Activated CD4-positive, alpha-beta T cell treated with anti-CD3 and anti-CD28 coated beads for 36 hours (primary cell): Measurements from ENCODE around the gene ENPP1. TPM values are rescaled to one million over a fixed set of nuclear protein-coding genes. Genes with fewer than 3 reads are reported as not detected.

Experiments used
- ATAC-seq: fragments of 200-7000 bp; cut with Tn5 transposase; one replicate; pipeline ENCODE4 v1.10.0; 2021; ENCODE audit warnings: mild to moderate bottlenecking, moderate library complexity
- CTCF ChIA-PET: fragments of 350-600 bp; sonication (Branson Sonifier 250); formaldehyde crosslinking; loops from one replicate; lab custom pipeline; 2021; ENCODE audit warnings: antibody characterized with exemption; lab: Charles Lee
- POLR2A ChIA-PET: fragments of 350-600 bp; sonication (Branson Sonifier 250); formaldehyde crosslinking; loops from one replicate; lab custom pipeline; 2021; ENCODE audit warnings: antibody characterized with exemption, inconsistent platforms; lab: Charles Lee
- DNase-seq: peaks from one replicate; pipeline ENCODE4 v3.0.0-alpha.2; 2020
- H3K27ac Mint-ChIP-seq: one replicate; pipeline ENCODE4 v1.8.0; 2021; ENCODE audit warnings: mixed read lengths
- H3K27me3 Mint-ChIP-seq: one replicate; pipeline ENCODE4 v1.8.0; 2021; ENCODE audit warnings: mixed read lengths
- H3K36me3 Mint-ChIP-seq: one replicate; pipeline ENCODE4 v1.8.0; 2021; ENCODE audit warnings: low read depth, mixed read lengths
- H3K4me1 Mint-ChIP-seq: one replicate; pipeline ENCODE4 v1.8.0; 2021; ENCODE audit warnings: mixed read lengths
- H3K4me3 Mint-ChIP-seq: one replicate; pipeline ENCODE4 v1.8.0; 2021; ENCODE audit warnings: mild to moderate bottlenecking, moderate library complexity, mixed read lengths
- H3K9me3 Mint-ChIP-seq: one replicate; pipeline ENCODE4 v1.8.0; 2021; ENCODE audit warnings: low read depth, mixed read lengths
- intact Hi-C, 2 experiments: fragments of 100-400 bp; cut with DNase I in 1 of 2; cut with micrococcal nuclease in 1 of 2; formaldehyde crosslinking; loops; one replicate each; pipeline versions ENCODE4 v1.14.2 to v1.15.1; 2022 to 2024; cut with DNase I, micrococcal nuclease
- total RNA-seq, 2 experiments: library from RNA; stranded (reverse); gene quantifications; one replicate each; pipeline ENCODE4 v1.2.3, GENCODE V29; 2021

The ENPP1 gene
- total RNA-seq, 2 experiments from 2014 or later = 0.23 to 0.42 TPM

GRCh38 chr6:131769385-131770141 is 38.3 kb upstream of the ENPP1 start:
- Mint-ChIP-seq H3K27ac (no peak overlapping the region), H3K4me1 (no peaks in the 10 kb centered on the region), H3K9me3 (no peaks in the 10 kb centered on the region), H3K4me3 (no peak overlapping the region), H3K36me3 (no peaks in the 10 kb centered on the region), H3K27me3 (peaks cover 20% of the 10 kb centered on the region)
- DNase-seq (no peak), ATAC-seq (no peak)
- CTCF ChIA-PET = no interaction called here
- intact Hi-C loops = no loop called here
- POLR2A ChIA-PET = no interaction called here

GRCh38 chr6:131770776-131771175 is 37.0 kb upstream of the ENPP1 start:
- intact Hi-C loops = no loop called here
- Mint-ChIP-seq H3K36me3 (no peaks in the 10 kb centered on the region), H3K27me3 (peaks cover 19% of the 10 kb centered on the region), H3K27ac (no peak overlapping the region), H3K4me1 (no peaks in the 10 kb centered on the region), H3K9me3 (no peaks in the 10 kb centered on the region), H3K4me3 (no peak overlapping the region)
- CTCF ChIA-PET = no interaction called here
- no peak for DNase-seq
- no peak for ATAC-seq
- POLR2A ChIA-PET = no interaction called here

- ChIA-PET CTCF (no interaction called here), POLR2A (no interaction called here)
- intact Hi-C loops = no loop called here
- ATAC-seq = no peak
- no peak for DNase-seq
- Mint-ChIP-seq H3K36me3 (no peaks in the 10 kb centered on the region), H3K4me1 (no peaks in the 10 kb centered on the region), H3K9me3 (no peaks in the 10 kb centered on the region), H3K4me3 (no peak overlapping the region), H3K27me3 (peaks cover 19% of the 10 kb centered on the region), H3K27ac (no peak overlapping the region)
Measured at GRCh38 chr6:131773284-131773950, 34.4 kb upstream of the ENPP1 start.

GRCh38 chr6:131775886-131776285 is 31.9 kb upstream of the ENPP1 start:
- Mint-ChIP-seq H3K4me3 (no peak overlapping the region), H3K9me3 (no peaks in the 10 kb centered on the region), H3K27me3 (peaks cover 13% of the 10 kb centered on the region), H3K36me3 (no peaks in the 10 kb centered on the region), H3K4me1 (no peaks in the 10 kb centered on the region), H3K27ac (no peak overlapping the region)
- DNase-seq (no peak), ATAC-seq (no peak)
- CTCF ChIA-PET = no interaction called here
- POLR2A ChIA-PET = no interaction called here
- intact Hi-C loops = no loop called here

- Mint-ChIP-seq H3K36me3 (no peaks in the 10 kb centered on the region), H3K27me3 (peaks cover 11% of the 10 kb centered on the region), H3K4me1 (no peaks in the 10 kb centered on the region), H3K9me3 (no peaks in the 10 kb centered on the region), H3K4me3 (no peak overlapping the region), H3K27ac (no peak overlapping the region)
- no peak for ATAC-seq
- DNase-seq = no peak
- intact Hi-C loops = no loop called here
- POLR2A ChIA-PET = no interaction called here
- CTCF ChIA-PET = no interaction called here
Measured at GRCh38 chr6:131776985-131777384, 30.8 kb upstream of the ENPP1 start.

GRCh38 chr6:131778169-131778568 is 29.7 kb upstream of the ENPP1 start:
- no peak for DNase-seq
- Mint-ChIP-seq H3K36me3 (no peaks in the 10 kb centered on the region), H3K27ac (no peak overlapping the region), H3K4me1 (no peaks in the 10 kb centered on the region), H3K27me3 (peaks cover 7% of the 10 kb centered on the region), H3K9me3 (no peaks in the 10 kb centered on the region), H3K4me3 (no peak overlapping the region)
- intact Hi-C loops = no loop called here
- CTCF ChIA-PET = no interaction called here
- no peak for ATAC-seq
- POLR2A ChIA-PET = no interaction called here

- POLR2A ChIA-PET = no interaction called here
- intact Hi-C loops = no loop called here
- Mint-ChIP-seq H3K36me3 (no peaks in the 10 kb centered on the region), H3K27me3 (peaks cover 7% of the 10 kb centered on the region), H3K4me3 (no peak overlapping the region), H3K4me1 (no peaks in the 10 kb centered on the region), H3K9me3 (no peaks in the 10 kb centered on the region), H3K27ac (no peak overlapping the region)
- DNase-seq (no peak), ATAC-seq (no peak)
- CTCF ChIA-PET = interaction anchor here (0.8 kb wide), 1 partner anchor 369 kb away, joined by 3 read pairs; no protein-coding TSS in a partner anchor
Measured at GRCh38 chr6:131779304-131779703, 28.5 kb upstream of the ENPP1 start.

- intact Hi-C loops = no loop called here
- ATAC-seq = no peak
- Mint-ChIP-seq H3K36me3 (no peaks in the 10 kb centered on the region), H3K27me3 (peaks cover 11% of the 10 kb centered on the region), H3K4me3 (no peak overlapping the region), H3K9me3 (no peaks in the 10 kb centered on the region), H3K27ac (no peak overlapping the region), H3K4me1 (no peaks in the 10 kb centered on the region)
- no peak for DNase-seq
- ChIA-PET POLR2A (no interaction called here), CTCF (no interaction called here)
Measured at GRCh38 chr6:131780600-131780999, 27.2 kb upstream of the ENPP1 start.

- H3K4me3 Mint-ChIP-seq = no peak overlapping the region
- H3K27ac Mint-ChIP-seq = no peak overlapping the region
- H3K36me3 Mint-ChIP-seq = no peaks in the 10 kb centered on the region
- ChIA-PET POLR2A (no interaction called here), CTCF (interaction anchor here (0.6 to 0.7 kb wide), 2 partner anchors 43 to 436 kb away, joined by 3 read pairs; no protein-coding TSS in a partner anchor)
- H3K4me1 Mint-ChIP-seq = no peaks in the 10 kb centered on the region
- ATAC-seq (no peak), DNase-seq (no peak)
- intact Hi-C loops = loop anchor here in 1 of 2 experiments (2.0 kb wide), 1 partner anchor 129 kb away; no protein-coding TSS in a partner anchor
- H3K9me3 Mint-ChIP-seq = no peaks in the 10 kb centered on the region
- peaks cover 13% of the 10 kb centered on the region for H3K27me3 Mint-ChIP-seq
Measured at GRCh38 chr6:131781687-131782086, 26.1 kb upstream of the ENPP1 start.

- Mint-ChIP-seq H3K4me1 (no peaks in the 10 kb centered on the region), H3K36me3 (no peaks in the 10 kb centered on the region), H3K9me3 (no peaks in the 10 kb centered on the region), H3K27me3 (peaks cover 13% of the 10 kb centered on the region), H3K27ac (no peak overlapping the region), H3K4me3 (no peak overlapping the region)
- ATAC-seq (no peak), DNase-seq (no peak)
- intact Hi-C loops = loop anchor here in 1 of 2 experiments (2.0 kb wide), 1 partner anchor 128 kb away; no protein-coding TSS in a partner anchor
- CTCF ChIA-PET = interaction anchor here (1.3 kb wide), 1 partner anchor 127 kb away, joined by 3 read pairs; no protein-coding TSS in a partner anchor
- POLR2A ChIA-PET = no interaction called here
Measured at GRCh38 chr6:131782764-131783163, 25.1 kb upstream of the ENPP1 start.

- intact Hi-C loops = no loop called here
- POLR2A ChIA-PET = no interaction called here
- Mint-ChIP-seq H3K36me3 (no peaks in the 10 kb centered on the region), H3K4me3 (no peak overlapping the region), H3K4me1 (peaks cover 6% of the 10 kb centered on the region), H3K27me3 (peaks cover 11% of the 10 kb centered on the region), H3K9me3 (no peaks in the 10 kb centered on the region), H3K27ac (no peak overlapping the region)
- ATAC-seq (no peak), DNase-seq (no peak)
- CTCF ChIA-PET = no interaction called here
Measured at GRCh38 chr6:131784561-131784960, 23.3 kb upstream of the ENPP1 start.

- no peaks in the 10 kb centered on the region for H3K36me3 Mint-ChIP-seq
- peaks cover 8% of the 10 kb centered on the region for H3K4me1 Mint-ChIP-seq
- H3K27me3 Mint-ChIP-seq = peaks cover 8% of the 10 kb centered on the region
- no peak overlapping the region for H3K4me3 Mint-ChIP-seq
- intact Hi-C loops = no loop called here
- ATAC-seq (no peak), DNase-seq (no peak)
- POLR2A ChIA-PET = no interaction called here
- no peaks in the 10 kb centered on the region for H3K9me3 Mint-ChIP-seq
- CTCF ChIA-PET = no interaction called here
- H3K27ac Mint-ChIP-seq = no peak overlapping the region
Measured at GRCh38 chr6:131787079-131787478, 20.7 kb upstream of the ENPP1 start.
